SK-N-DZ (cell line): ENCODE results near the gene SEC23B.

Experiments
- DNase-seq: peaks from one replicate; pipeline ENCODE4 v3.0.0-alpha.2; 2015; ENCODE audit warnings: low spot score
- small RNA-seq, 2 experiments: library from RNA; depleted of rRNA; stranded (forward); fragments of <200 nt; gene quantifications; one replicate each; pipeline ENCODE3, GENCODE V24; 2014

SEC23B gene

DNA sequence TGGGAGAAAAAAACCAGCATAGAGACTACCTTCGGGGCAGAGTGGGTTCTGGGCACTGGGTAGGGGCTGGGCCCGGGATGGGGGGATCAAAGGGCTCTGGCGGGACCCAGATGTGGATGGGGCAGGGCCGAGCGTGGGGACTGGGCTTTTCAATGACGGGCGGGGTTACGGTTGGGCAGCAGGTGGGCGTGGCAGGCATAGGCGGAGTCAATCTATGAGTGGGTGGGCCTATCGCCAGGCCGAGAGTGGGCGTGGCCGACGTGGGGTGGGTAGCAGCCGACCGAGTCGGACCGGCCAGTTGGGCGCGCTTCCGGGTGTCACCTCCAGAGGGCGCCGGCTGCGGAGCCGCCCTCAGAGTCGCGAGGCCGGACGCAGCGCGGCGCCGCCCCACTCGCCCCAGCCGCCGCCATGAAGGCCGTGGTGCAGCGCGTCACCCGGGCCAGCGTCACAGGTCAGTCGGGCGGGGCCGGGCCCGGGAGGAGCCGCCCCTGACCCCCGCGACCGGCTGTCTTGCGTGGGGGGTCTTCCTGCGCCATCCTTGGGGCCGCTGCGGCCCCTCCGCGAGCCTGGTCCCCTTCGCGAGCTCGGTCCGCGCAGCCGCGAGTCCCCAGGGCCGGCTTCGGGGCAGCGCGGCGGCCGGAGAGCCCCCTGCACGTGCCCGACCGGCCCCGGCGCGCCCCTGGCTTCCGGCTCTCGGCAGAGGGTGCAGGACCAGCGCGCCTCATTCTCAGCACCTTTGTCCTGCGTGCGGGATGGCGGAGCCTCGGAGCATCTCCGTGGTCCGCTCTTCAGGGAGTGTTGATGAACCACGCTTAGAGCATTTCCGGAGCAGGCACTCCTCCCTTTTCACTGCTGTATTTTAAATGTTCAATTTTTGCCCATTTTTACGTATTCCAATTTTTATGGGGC lies 80.2 kb downstream of the SEC23B start, which contains the start of gene DTD1:
DTD1 (plus strand) TSS at position 390 of the 909 bp plus-strand sequence; CDS start at position 409, 19 bp downstream.
- DNase-seq: peak; percentile 86

DNA sequence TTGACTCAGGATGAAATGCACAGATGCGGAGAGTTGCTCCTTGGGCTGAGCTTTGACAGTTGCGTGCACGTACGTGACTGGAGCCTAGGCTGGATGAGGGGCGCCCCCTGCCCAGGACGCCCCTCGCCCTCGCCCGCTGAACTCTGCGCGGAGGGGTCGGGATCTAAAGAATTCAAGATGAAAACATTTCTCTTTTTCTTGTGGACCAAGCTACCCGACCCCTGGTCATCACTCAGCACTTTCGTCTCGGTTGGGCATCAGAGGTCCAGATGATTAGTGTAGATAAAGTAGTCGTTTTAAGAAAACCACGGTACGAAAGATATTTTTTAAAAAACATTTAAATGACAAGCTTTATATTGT lies 80.8 kb downstream of the SEC23B start:
- peak; percentile 56 for DNase-seq

DNA sequence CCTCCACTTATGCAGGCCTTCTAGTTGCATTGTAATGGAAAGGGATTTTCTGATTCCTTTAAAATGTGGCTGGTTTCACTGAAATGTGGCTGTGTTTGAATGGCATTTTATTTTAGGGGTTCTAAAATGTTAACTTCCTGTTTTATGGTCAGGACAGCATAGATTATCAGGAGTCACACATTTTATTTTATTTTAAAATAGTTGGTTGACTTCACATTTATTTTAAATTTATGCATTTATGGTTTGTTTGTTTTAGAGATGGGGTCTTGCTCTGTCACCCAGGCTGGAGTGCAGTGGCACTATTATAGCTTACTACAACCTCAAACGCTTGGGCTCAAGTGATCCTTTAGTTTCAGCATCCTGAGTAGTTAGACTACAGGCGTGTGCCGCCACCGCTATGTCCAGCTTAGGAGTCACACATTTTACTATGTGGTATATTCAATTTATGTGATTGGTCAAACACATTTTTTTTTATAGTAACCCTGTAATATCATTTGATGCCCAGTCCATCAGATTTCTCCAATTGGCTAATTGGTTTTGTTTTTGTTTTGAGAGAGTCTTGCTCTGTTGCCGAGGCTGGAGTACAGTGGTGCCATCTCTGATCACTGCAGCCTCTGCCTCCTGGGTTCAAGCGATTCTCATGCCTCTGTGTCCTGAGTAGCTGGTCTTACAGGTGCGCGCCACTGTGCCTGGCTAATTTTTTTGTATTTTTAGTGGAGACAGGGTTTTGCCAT lies 82.4 kb downstream of the SEC23B start:
- no peak for DNase-seq

DNA sequence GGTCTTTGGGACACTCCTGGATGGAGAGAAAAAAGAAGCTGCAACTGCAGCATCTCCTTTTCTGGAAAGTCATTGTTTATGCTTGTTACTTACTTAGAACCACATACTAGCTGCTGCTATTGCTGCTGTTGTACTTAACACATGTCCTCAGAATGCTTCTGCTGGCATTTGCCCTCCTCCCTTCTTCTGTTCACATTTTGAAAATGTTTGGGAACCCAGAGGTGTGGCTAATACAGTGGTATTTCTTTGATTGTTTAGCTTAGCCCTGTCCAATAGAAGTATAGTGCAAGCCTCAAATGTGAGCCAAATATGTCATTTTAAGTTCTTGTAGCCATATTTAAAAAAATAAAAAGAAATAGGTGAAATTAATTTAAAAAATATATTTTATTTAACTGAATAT lies 88.5 kb downstream of the SEC23B start:
- DNase-seq: no peak

DNA sequence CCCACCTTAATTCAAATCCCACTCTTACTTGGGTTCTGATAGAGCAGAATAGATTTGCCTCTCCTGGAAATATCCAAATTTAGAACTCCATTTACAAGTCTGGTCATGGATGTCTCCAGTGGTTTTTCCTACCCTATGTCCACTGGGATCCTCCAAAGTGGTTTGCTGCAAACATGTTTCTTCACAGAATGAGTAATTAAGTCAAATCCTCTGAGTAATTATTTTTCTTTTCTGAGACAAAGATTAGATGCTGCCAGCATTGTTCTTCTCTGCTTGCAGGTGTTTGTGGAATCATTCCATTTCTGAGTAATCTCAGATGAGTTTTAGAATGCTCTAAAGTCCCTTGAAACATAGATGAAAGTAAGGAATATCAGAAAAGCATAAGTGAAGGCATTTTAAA lies 102.0 kb downstream of the SEC23B start:
- DNase-seq: no peak

Small RNA genes lying within 50 kb of the gene (small RNA-seq; reads per million reads assigned to genes)
- gene MIR3192 (0 reads per million in 2 experiments), gene RN7SL638P (0 reads per million in 2 experiments), gene RNU6ATAC34P (0 to 0.04 reads per million in 2 experiments)
